Breast epithelium (tissue), 3 donors: Measurements from ENCODE around the gene ZNF611.

Source experiments
- POLR2A ChIP-seq: fragments of 450-650 bp; IDR thresholded peaks from one replicate; pipeline ENCODE4 v1.6.1; 2016; ENCODE audit warnings: antibody characterized with exemption, mild to moderate bottlenecking, moderate library complexity
- TF ChIP-seq, protein P1 (sequence below), 3 donors: fragments of 450-650 bp; IDR thresholded peaks; one replicate each; pipeline ENCODE4 v1.5.1; 2016 to 2017; ENCODE audit warnings: antibody characterized with exemption in 3 of 3, mild to moderate bottlenecking in 3 of 3, moderate library complexity in 3 of 3

DNA sequence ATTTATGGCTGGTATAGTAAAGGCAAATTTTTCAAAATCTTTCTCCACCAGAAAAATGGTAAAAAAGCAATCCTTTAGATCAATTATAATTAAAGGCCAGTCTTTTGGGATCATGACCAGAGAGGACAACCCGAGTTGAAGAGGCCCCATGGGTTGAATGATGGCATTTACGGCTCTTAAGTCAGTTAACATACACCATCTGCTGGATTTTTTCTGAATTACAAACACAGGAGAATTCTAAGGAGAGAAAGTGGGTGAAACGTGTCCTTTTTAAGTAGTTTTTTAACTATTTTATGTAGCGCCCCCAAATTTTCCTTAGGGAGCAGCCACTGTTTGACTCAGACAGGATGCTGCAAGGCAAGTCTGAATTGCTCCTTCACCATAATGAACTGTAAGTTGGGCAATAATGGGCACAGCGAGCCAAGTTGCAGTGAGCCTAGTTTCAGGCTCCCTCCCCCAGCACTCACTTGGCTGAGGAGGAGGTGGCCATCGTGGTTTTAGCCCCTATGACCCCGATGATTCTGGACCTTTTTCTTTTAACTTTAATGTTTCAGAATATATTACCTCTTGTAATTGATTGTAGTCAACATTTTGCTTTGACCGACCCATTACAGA lies 13.6 kb upstream of the ZNF611 start:
- TF ChIP-seq, protein P1, sequence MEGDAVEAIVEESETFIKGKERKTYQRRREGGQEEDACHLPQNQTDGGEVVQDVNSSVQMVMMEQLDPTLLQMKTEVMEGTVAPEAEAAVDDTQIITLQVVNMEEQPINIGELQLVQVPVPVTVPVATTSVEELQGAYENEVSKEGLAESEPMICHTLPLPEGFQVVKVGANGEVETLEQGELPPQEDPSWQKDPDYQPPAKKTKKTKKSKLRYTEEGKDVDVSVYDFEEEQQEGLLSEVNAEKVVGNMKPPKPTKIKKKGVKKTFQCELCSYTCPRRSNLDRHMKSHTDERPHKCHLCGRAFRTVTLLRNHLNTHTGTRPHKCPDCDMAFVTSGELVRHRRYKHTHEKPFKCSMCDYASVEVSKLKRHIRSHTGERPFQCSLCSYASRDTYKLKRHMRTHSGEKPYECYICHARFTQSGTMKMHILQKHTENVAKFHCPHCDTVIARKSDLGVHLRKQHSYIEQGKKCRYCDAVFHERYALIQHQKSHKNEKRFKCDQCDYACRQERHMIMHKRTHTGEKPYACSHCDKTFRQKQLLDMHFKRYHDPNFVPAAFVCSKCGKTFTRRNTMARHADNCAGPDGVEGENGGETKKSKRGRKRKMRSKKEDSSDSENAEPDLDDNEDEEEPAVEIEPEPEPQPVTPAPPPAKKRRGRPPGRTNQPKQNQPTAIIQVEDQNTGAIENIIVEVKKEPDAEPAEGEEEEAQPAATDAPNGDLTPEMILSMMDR (IDR thresholded peaks at IDR 0.05): peak; percentile 19 to 62 (median 42)
- TF ChIP-seq POLR2A: no peak
